HG03575 (cell line): ENCODE measurements around the gene TPK1.
"Not testable (repeated sequence)": the region's sequence is repeated elsewhere in the genome, so short reads cannot be mapped to it uniquely, and the experiment has no call there.

Experiments used
- ATAC-seq: cut with Tn5 transposase; IDR thresholded peaks from one replicate; pipeline ENCODE4 v1.9.1; 2021; ENCODE audit not compliant: unreplicated experiment, insufficient number of reproducible peaks, low FRiP score; ENCODE audit errors: extremely low read depth

TPK1 gene

DNA sequence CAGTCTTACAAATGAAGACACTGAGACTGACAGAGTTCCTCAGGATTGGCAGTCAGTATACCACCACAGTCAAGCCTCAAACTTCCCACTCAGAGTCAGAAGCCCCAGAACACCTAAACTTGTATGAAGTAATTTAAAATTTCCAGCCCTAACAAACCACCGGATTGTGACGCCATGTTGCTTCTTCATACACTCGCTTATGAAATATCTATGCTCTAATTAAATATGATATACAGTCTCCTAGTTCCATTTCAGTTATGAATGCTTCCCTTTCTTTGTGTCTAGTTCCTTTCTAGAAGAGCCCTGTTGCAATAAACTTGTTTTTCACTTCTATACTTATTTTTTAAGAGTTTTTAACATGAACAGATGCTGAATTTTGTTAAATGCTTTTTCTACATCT, 260.4 kb downstream of the TPK1 start:
- ATAC-seq, result no peak

- ATAC-seq, result not testable (repeated sequence)
These were observed 261.1 kb downstream of the TPK1 start for GRCh38 chr7:144574753-144575152.

DNA sequence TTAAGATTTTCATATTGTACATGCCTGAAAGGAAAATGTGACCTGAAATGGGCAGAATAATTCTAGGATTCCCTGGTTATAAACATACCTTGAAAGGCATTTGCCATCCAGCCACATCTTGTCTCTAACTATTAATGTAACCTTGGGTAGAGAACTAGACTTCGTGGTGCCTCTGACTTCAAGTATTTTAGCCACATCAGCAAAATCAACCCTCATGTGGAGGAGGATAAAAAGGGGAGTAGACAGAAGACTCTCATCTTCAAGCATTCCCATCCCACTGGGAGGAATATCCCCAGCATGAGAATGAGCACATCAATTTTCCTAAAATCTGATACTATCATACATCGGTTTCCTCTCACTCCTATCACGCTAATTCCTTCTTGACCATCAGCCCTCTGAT, 267.6 kb downstream of the TPK1 start:
- ATAC-seq, result no peak

GRCh38 chr7:144565586-144565985, 270.3 kb downstream of the TPK1 start:
- ATAC-seq, result no peak

DNA sequence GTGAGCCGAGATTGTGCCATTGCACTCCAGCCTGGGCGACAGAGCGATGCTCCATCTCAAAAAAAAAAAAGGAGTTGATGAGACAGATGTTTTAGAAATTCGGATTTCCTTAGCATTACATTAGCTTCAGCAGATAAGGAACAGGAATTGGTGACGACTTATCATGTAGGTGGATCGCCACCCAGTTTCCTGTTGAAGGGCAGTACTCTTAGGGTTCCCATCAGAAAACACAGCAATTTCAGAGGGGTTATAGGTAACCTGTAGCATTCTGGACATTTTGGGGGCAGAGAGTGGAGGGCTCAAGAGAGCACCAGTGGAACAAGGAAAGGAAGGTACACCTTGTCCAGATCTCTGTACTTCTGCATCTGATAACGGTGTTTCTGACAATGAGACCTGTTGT, 286.0 kb downstream of the TPK1 start:
- ATAC-seq, result no peak

GRCh38 chr7:144548556-144548955, 287.3 kb downstream of the TPK1 start:
- ATAC-seq, result no peak

- no peak for ATAC-seq
These were observed 288.0 kb downstream of the TPK1 start for GRCh38 chr7:144547888-144548287.

DNA sequence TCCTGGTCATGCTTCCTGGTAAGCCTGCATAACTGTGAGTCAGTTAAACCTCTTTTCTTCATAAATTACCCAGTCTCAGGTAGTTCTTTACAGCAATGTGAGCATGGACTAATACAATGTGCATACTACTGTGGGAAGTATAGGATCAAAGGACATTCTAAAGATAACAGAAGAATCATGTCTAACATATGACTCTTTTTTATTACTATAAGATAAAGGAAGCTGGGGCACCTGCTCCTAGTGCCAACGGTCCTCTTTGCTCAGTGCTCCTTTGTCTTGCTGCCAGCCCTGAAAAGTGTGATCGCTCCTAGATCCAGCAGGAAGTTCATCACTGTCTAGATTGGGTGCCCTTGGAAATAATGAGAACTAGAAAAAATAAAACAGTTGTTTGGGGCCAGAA, 289.1 kb downstream of the TPK1 start:
- no peak for ATAC-seq

DNA sequence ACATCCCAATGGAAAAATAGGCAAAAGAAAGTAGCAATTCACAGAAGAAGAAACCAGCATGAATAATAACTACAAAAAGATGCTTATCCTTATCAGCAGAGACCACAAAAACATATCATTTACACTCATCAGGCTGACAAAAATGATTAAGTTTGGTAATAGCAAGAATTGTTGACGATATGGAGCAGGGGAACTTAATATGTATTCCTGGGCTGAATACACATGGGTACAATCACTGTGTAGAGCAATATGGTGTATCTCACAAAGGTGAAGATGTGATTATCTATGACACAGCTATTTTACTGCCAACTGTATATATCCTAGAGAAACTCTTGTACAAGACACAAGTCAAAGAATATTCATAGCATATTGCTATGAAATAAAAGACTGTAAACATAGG, 290.5 kb downstream of the TPK1 start:
- no peak for ATAC-seq

GRCh38 chr7:144534655-144535395, 301.0 kb downstream of the TPK1 start:
- ATAC-seq, result no peak

DNA sequence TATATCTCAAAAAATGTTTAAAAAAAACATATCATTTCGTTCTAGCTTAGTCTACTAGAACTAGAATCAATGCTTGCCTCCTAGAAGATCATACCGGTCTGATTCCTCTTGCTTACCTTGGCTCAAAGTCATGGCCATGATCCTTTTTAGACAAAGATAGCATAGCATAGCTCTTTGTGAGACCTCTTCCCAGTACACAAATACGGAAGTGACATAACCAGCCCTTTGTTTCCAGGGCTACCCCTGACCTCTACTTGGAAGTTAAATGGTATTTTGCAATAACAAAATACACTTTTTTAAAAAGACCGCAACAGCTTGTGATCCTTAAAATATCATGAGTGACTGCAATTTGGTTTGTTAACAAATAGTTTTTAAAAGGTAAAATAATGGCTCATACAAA, 301.7 kb downstream of the TPK1 start:
- no peak for ATAC-seq

DNA sequence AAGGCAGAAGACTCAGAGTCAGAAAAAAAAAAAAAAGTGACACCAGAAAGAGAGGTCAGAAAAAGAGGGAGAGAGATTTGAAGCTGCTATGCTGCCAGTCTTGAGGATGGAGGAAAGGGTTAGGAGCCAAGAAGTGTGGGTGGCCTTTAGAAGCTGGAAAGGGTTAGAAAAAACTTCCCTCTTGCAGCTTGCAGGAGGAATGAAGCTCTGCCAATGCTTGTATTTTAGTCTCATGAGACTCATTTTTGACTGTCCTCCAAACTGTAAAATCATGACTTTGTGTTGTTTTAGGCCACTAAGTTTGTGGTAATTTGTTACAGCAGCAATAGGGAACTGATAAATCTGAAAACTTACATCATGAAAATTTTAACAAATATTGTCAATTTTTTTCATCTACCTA, 304.7 kb downstream of the TPK1 start:
- ATAC-seq, result no peak

DNA sequence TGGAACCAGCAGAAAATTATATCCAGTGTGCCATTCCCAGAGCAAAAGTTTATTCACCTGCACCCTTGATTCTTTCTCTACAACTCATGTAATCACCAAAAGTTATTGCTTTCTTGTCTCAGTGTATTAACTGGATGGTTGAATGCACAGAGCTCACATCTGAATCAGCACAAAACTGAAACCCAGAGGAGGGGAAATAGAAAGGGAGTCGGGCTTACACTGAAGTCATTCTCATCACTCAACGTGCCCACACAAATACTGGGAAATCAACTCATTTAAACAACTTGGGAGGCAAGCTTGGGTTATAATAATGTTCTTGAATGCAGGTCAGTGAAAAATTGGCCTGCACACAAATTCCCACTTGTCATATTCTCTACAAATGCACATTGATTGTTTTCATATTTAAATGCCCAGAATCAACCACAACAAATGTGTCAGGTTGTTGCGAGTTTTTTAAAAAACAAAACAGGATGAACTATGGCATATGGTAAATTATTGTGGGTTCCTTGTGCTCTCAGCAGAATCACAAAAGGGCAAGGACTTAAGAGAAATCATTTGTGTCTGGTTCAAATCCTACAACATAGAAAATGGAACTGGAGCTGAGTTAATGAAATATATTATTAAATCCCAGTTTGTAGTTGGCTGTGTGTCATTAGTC, 306.5 kb downstream of the TPK1 start:
- ATAC-seq, result peak; percentile 98

DNA sequence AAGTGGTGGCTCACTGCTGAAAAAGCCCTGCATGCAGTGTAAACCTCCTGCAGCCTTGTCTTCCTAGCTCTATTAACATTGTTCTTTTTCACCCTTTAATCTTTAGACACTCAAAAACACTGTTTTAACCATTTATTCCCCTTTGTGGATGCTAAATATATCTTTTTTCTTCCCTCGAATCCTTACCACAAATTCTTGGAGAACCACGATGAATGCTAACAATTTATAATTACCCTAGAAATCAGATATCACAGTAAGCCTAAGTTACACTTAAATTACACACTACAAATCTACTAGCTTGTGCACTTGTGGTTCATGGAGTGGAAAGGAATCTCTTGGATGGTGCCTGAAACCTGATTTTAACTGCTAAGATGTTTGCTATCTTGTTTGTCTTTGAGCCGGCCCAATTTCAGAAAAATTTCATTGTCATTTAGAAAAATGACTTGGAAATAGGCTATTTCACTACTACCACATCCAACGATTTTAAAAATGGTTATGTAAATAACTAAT, 307.3 kb downstream of the TPK1 start:
- ATAC-seq, result no peak

GRCh38 chr7:144527051-144527471, 308.8 kb downstream of the TPK1 start:
- no peak for ATAC-seq

DNA sequence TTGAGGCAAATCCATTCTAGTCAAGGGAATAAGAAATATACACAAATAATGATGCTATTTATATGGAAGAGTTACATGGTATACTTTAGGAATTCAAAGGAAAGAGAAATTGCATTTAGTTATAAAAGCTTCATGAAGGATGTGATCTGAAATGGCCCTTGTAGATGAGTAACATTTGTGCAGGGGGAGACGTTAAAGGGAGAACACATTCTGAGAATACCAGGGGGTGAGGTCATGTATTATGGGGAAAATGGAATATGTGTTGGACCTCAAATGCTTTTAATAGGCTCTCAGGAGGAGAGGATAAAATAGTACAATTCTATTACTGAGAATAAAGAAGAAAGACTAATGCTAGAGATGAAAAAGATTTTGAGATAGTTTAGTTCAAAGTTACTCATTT, 309.9 kb downstream of the TPK1 start:
- ATAC-seq, result no peak

- no peak for ATAC-seq
These were observed 311.6 kb downstream of the TPK1 start for GRCh38 chr7:144524271-144524670.

GRCh38 chr7:144523621-144524020, 312.2 kb downstream of the TPK1 start:
- ATAC-seq, result no peak

GRCh38 chr7:144519925-144520324, 315.9 kb downstream of the TPK1 start:
- no peak for ATAC-seq

GRCh38 chr7:144518360-144518759, 317.5 kb downstream of the TPK1 start:
- no peak for ATAC-seq

DNA sequence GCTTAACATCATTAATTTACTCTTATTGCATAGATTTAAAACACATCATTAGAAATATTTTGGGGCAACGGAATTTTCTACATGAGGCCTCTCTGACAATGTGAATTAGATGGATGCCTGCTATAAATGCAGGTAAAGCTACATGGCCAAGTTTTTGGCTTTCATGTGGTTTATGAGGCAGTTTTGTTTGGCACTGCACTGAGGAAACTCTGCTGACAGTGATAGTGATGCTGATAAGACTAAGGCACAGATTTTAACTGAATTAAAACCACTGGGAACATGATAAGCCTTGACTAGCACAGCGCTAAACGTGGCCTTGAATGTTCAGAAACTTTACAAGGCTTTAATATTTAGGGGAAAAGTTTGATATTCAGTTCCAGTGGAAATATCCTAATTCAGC, 318.1 kb downstream of the TPK1 start:
- ATAC-seq, result no peak
